T-cell (primary cell): Measurements from ENCODE around the gene BTD. TPM values are rescaled to one million over a fixed set of nuclear protein-coding genes. Genes with fewer than 3 reads are reported as not detected.
A peak's percentile ranks its signal among the peaks of the same experiment; 100 is the strongest.

ENCODE experiments used
- ATAC-seq, 4 experiments: fragments of 200-7000 bp in 3 of 4; fragments of 150-1000 bp in 1 of 4; cut with Tn5 transposase; replicated peaks in 1 of 4; 1 replicate in 3 of 4; 2 replicates in 1 of 4; pipeline ENCODE4 v1.10.0; 2021; ENCODE audit warnings: moderate library complexity in 3 of 4, mild to moderate bottlenecking in 2 of 4, moderate number of reproducible peaks in 1 of 4
- CTCF ChIA-PET, 2 donors: fragments of 300-600 bp; sonication (Branson Sonifier 250); formaldehyde crosslinking; loops; one replicate each; lab custom pipeline; 2022; ENCODE audit warnings: antibody characterized with exemption in 2 of 2; lab: Charles Lee
- POLR2A ChIA-PET, 2 donors: fragments of 300-600 bp; sonication (Branson Sonifier 250); formaldehyde crosslinking; loops; one replicate each; lab custom pipeline; 2022; ENCODE audit warnings: antibody characterized with exemption in 2 of 2; lab: Charles Lee
- DNase-seq, 35 experiments: peaks; one replicate each; pipeline versions ENCODE4 v3.0.0 to v3.0.0-alpha.2; 2013 to 2023
- H3K27ac ChIP-seq: one replicate; pipeline ENCODE4 v1.5.1; 2013; ENCODE audit warnings: low read length
- H3K27me3 ChIP-seq, 2 experiments: replicated peaks in 1 of 2; 1 replicate in 1 of 2; 2 replicates in 1 of 2; pipeline versions ENCODE4 v1.6.1 to v1.7.0; 2013; ENCODE audit warnings: low read length in 1 of 2, mixed read lengths in 1 of 2; ENCODE audit not compliant: control insufficient read depth in 2 of 2, insufficient read depth in 2 of 2; ENCODE audit errors: extremely low read depth in 1 of 2
- H3K36me3 ChIP-seq, 2 donors: 1 replicate in 1 of 2; 2 replicates in 1 of 2; pipeline versions ENCODE4 v1.6.1 to v1.7.0; 2013; ENCODE audit warnings: low read length in 1 of 2; ENCODE audit not compliant: control insufficient read depth in 2 of 2, insufficient read depth in 1 of 2; ENCODE audit errors: extremely low read depth in 1 of 2
- H3K4me1 ChIP-seq, 2 experiments: 1 replicate in 1 of 2; 2 replicates in 1 of 2; pipeline versions ENCODE4 v1.6.1 to v1.7.0; 2013; ENCODE audit warnings: low read length in 2 of 2, mixed read lengths in 1 of 2; ENCODE audit not compliant: insufficient read depth in 2 of 2, control insufficient read depth in 1 of 2; ENCODE audit errors: extremely low read depth in 1 of 2
- H3K4me3 ChIP-seq, 2 donors: 1 replicate in 1 of 2; 2 replicates in 1 of 2; pipeline versions ENCODE4 v1.5.1 to v1.7.0; 2013; ENCODE audit warnings: mild to moderate bottlenecking in 2 of 2, low read length in 1 of 2, moderate library complexity in 1 of 2; ENCODE audit not compliant: control insufficient read depth in 1 of 2; ENCODE audit errors: extremely low read depth in 1 of 2
- H3K9me3 ChIP-seq: 2 replicates; pipeline ENCODE4 v1.7.0; 2013
- H3K27ac Mint-ChIP-seq, 2 donors: one replicate each; pipeline ENCODE4 v1.8.0; 2020 to 2021; ENCODE audit warnings: mild to moderate bottlenecking in 2 of 2, mixed read lengths in 2 of 2
- H3K27me3 Mint-ChIP-seq, 2 donors: one replicate each; pipeline ENCODE4 v1.8.0; 2021 to 2022; ENCODE audit warnings: mixed read lengths in 2 of 2
- H3K36me3 Mint-ChIP-seq: one replicate; pipeline ENCODE4 v1.8.0; 2021; ENCODE audit warnings: mixed read lengths
- H3K4me1 Mint-ChIP-seq, 3 donors: one replicate each; pipeline ENCODE4 v1.8.0; 2020 to 2022; ENCODE audit warnings: mixed read lengths in 3 of 3, mild to moderate bottlenecking in 1 of 3
- H3K4me3 Mint-ChIP-seq, 3 donors: one replicate each; pipeline ENCODE4 v1.8.0; 2020 to 2022; ENCODE audit warnings: mild to moderate bottlenecking in 3 of 3, mixed read lengths in 3 of 3, moderate library complexity in 3 of 3
- H3K9me3 Mint-ChIP-seq, 3 donors: one replicate each; pipeline ENCODE4 v1.8.0; 2020 to 2022; ENCODE audit warnings: mixed read lengths in 3 of 3
- WGBS: methylation state at CpG from one replicate; pipeline ENCODE4 v1.1.5; 2013; ENCODE audit warnings: missing lambda C conversion rate; ENCODE audit not compliant: insufficient coverage; 5-methylcytosine and 5-hydroxymethylcytosine counted together
- total RNA-seq, 35 experiments: library from RNA in 6 of 35; stranded (reverse) in 6 of 35; fragments of 120-200 nt in 1 of 35; gene quantifications; one replicate each; pipeline versions ENCODE4 v1.2.1 to v1.2.4 and lab custom pipeline; 2013 to 2026

Gene BTD
- total RNA-seq, 5 donors from 2014 or later (not counting 1 experiment from before 2014, with no cell fraction given) = 14.5 to 19.0 (median 17.6) TPM

- H3K27ac Mint-ChIP-seq = no peak overlapping the region
- CTCF ChIA-PET = interaction anchor here (0.6 to 1.4 kb wide), 10 partner anchors 12 to 358 kb away, joined by 3 to 4 read pairs (median 4); partner anchors contain the start of genes EAF1 (in 1 of the 2) and METTL6 (in 1 of the 2)
- DNase-seq (no peak), ATAC-seq (no peak)
- H3K9me3 Mint-ChIP-seq = no peaks in the 10 kb centered on the region
- Histone ChIP-seq H3K27ac (no peak overlapping the region), H3K36me3 (peaks cover 10 to 32% of the 10 kb centered on the region in 2 donors), H3K4me3 (no peak overlapping the region), H3K4me1 (peaks cover 2 to 10% of the 10 kb centered on the region in 2 experiments), H3K9me3 (no peaks in the 10 kb centered on the region), H3K27me3 (no peaks in the 10 kb centered on the region)
- H3K4me1 Mint-ChIP-seq = peaks cover 0 to 24% (median 17%) of the 10 kb centered on the region in 3 donors
- WGBS = 100% methylated on average over 4 of the region's 9 CpGs
- POLR2A ChIA-PET = interaction anchor here in 1 of 2 donors (0.6 kb wide), 1 partner anchor 21 kb away, joined by 3 read pairs; no protein-coding TSS in a partner anchor
- no peak overlapping the region for H3K4me3 Mint-ChIP-seq
- H3K27me3 Mint-ChIP-seq = no peaks in the 10 kb centered on the region
- H3K36me3 Mint-ChIP-seq = peaks cover 26% of the 10 kb centered on the region
Measured at GRCh38 chr3:15558581-15558980, 43.0 kb upstream of the BTD start.

GRCh38 chr3:15562560-15562959, 39.0 kb upstream of the BTD start:
- Histone ChIP-seq H3K4me1 (peaks cover 0 to 6% of the 10 kb centered on the region in 2 experiments), H3K4me3 (no peak overlapping the region), H3K27me3 (no peaks in the 10 kb centered on the region), H3K9me3 (no peaks in the 10 kb centered on the region), H3K36me3 (peaks cover 10 to 61% of the 10 kb centered on the region in 2 donors), H3K27ac (no peak overlapping the region)
- DNase-seq (no peak), ATAC-seq (no peak)
- ChIA-PET CTCF (no interaction called here), POLR2A (no interaction called here)
- peaks cover 40% of the 10 kb centered on the region for H3K36me3 Mint-ChIP-seq
- no peaks in the 10 kb centered on the region for H3K9me3 Mint-ChIP-seq
- peaks cover 0 to 8% (median 6%) of the 10 kb centered on the region in 3 donors for H3K4me1 Mint-ChIP-seq
- H3K4me3 Mint-ChIP-seq = no peak overlapping the region
- peak overlapping the region in 1 of 2 donors; percentile 6 for H3K27ac Mint-ChIP-seq
- H3K27me3 Mint-ChIP-seq = no peaks in the 10 kb centered on the region
- 100% methylated on average over 2 of the region's 5 CpGs for WGBS

GRCh38 chr3:15563190-15563589, 38.4 kb upstream of the BTD start:
- CTCF ChIA-PET = no interaction called here
- H3K4me3 Mint-ChIP-seq = no peak overlapping the region

GRCh38 chr3:15572138-15572537, 29.4 kb upstream of the BTD start:
- no peak overlapping the region for H3K4me3 ChIP-seq
- no peaks in the 10 kb centered on the region for H3K9me3 ChIP-seq
- POLR2A ChIA-PET = no interaction called here
- no peak overlapping the region for H3K4me3 Mint-ChIP-seq
- H3K9me3 Mint-ChIP-seq = no peaks in the 10 kb centered on the region
- H3K27ac ChIP-seq = no peak overlapping the region
- no peak for ATAC-seq
- peaks cover 5 to 9% (median 6%) of the 10 kb centered on the region in 3 donors for H3K4me1 Mint-ChIP-seq
- H3K27me3 ChIP-seq = no peaks in the 10 kb centered on the region
- H3K36me3 Mint-ChIP-seq = peaks cover 61% of the 10 kb centered on the region
- CTCF ChIA-PET = no interaction called here
- H3K27ac Mint-ChIP-seq = no peak overlapping the region
- H3K36me3 ChIP-seq = peaks cover 4 to 60% of the 10 kb centered on the region in 2 donors
- peaks cover 0 to 5% of the 10 kb centered on the region in 2 experiments for H3K4me1 ChIP-seq
- no CpG with 5 or more reads among the region's 4 CpGs for WGBS
- DNase-seq = no peak
- no peaks in the 10 kb centered on the region for H3K27me3 Mint-ChIP-seq

More at GRCh38 chr3:15563190-15563589, 38.4 kb upstream of the BTD start:
- H3K36me3 Mint-ChIP-seq = peaks cover 46% of the 10 kb centered on the region
- ATAC-seq (no peak), DNase-seq (no peak)
- no peaks in the 10 kb centered on the region for H3K27me3 Mint-ChIP-seq
- no peaks in the 10 kb centered on the region for H3K9me3 Mint-ChIP-seq
- H3K4me1 Mint-ChIP-seq = peaks cover 2 to 6% (median 5%) of the 10 kb centered on the region in 3 donors
- H3K4me1 ChIP-seq = peaks cover 0 to 5% of the 10 kb centered on the region in 2 experiments
- POLR2A ChIA-PET = no interaction called here
- no peak overlapping the region for H3K27ac ChIP-seq
- H3K36me3 ChIP-seq = peaks cover 10 to 67% of the 10 kb centered on the region in 2 donors
- no CpG with 5 or more reads among the region's 1 CpG for WGBS
- no peaks in the 10 kb centered on the region for H3K9me3 ChIP-seq
- H3K27me3 ChIP-seq = no peaks in the 10 kb centered on the region
- H3K27ac Mint-ChIP-seq = peak overlapping the region in 1 of 2 donors; percentile 6
- H3K4me3 ChIP-seq = no peak overlapping the region

GRCh38 chr3:15575446-15575845, 26.1 kb upstream of the BTD start:
- no peak overlapping the region for H3K27ac ChIP-seq
- Mint-ChIP-seq H3K27me3 (no peaks in the 10 kb centered on the region), H3K9me3 (no peaks in the 10 kb centered on the region), H3K4me3 (no peak overlapping the region), H3K27ac (no peak overlapping the region), H3K4me1 (peaks cover 0 to 5% (median 0%) of the 10 kb centered on the region in 3 donors), H3K36me3 (peaks cover 62% of the 10 kb centered on the region)
- H3K4me3 ChIP-seq = no peak overlapping the region
- peaks cover 4 to 60% of the 10 kb centered on the region in 2 donors for H3K36me3 ChIP-seq
- no CpG with 5 or more reads among the region's 5 CpGs for WGBS
- CTCF ChIA-PET = interaction anchor here in 1 of 2 donors (1.3 kb wide), 1 partner anchor 15 kb away, joined by 4 read pairs; no protein-coding TSS in a partner anchor
- POLR2A ChIA-PET = no interaction called here
- no peaks in the 10 kb centered on the region for H3K27me3 ChIP-seq
- DNase-seq (no peak), ATAC-seq (no peak)
- no peaks in the 10 kb centered on the region for H3K4me1 ChIP-seq
- H3K9me3 ChIP-seq = no peaks in the 10 kb centered on the region

- ChIA-PET POLR2A (no interaction called here), CTCF (no interaction called here)
- no CpG with 5 or more reads among the region's 3 CpGs for WGBS
- H3K9me3 Mint-ChIP-seq = no peaks in the 10 kb centered on the region
- H3K4me3 ChIP-seq = no peak overlapping the region
- no peak for ATAC-seq
- H3K27me3 ChIP-seq = no peaks in the 10 kb centered on the region
- no peaks in the 10 kb centered on the region for H3K9me3 ChIP-seq
- no peaks in the 10 kb centered on the region for H3K4me1 ChIP-seq
- peaks cover 0 to 5% (median 0%) of the 10 kb centered on the region in 3 donors for H3K4me1 Mint-ChIP-seq
- H3K27me3 Mint-ChIP-seq = no peaks in the 10 kb centered on the region
- H3K27ac Mint-ChIP-seq = no peak overlapping the region
- DNase-seq = no peak
- no peak overlapping the region for H3K27ac ChIP-seq
- peaks cover 59% of the 10 kb centered on the region for H3K36me3 Mint-ChIP-seq
- no peak overlapping the region for H3K4me3 Mint-ChIP-seq
- H3K36me3 ChIP-seq = peaks cover 6 to 59% of the 10 kb centered on the region in 2 donors
Measured at GRCh38 chr3:15576475-15576874, 25.1 kb upstream of the BTD start.
